Measurements from ENCODE around the gene GABRG3. TPM values are rescaled to one million over a fixed set of nuclear protein-coding genes. Genes with fewer than 3 reads are reported as not detected.

The GABRG3 gene
- total and polyA plus RNA-seq, 7 donors: under 0.01 to 0.28 (median 0.05) TPM; not detected in 3

GRCh38 chr15:27249760-27250109 is 278.8 kb downstream of the GABRG3 start:
- peaks cover 0 to 11% (median 0%) of the 10 kb centered on the region in 4 donors for H3K9me3 ChIP-seq
- 77% methylated on average over 3 of the region's 3 CpGs for WGBS, 2 donors
- H3K27me3 ChIP-seq: no peaks in the 10 kb centered on the region
- no peak for TF ChIP-seq CTCF (IDR thresholded peaks at IDR 0.05)
- no peak for TF ChIP-seq POLR2A (IDR thresholded peaks at IDR 0.05)
- TF ChIP-seq EP300 (IDR thresholded peaks at IDR 0.05): no peak
- no peaks in the 10 kb centered on the region for H3K4me1 ChIP-seq
- DNase-seq: no peak
- intact Hi-C loops (cut with DNase I): no loop called here
- no peaks in the 10 kb centered on the region for H3K36me3 ChIP-seq
- no peak overlapping the region for H3K27ac ChIP-seq
- H3K4me3 ChIP-seq: no peak overlapping the region

- TF ChIP-seq EP300 (IDR thresholded peaks at IDR 0.05): no peak
- no peak for TF ChIP-seq POLR2AphosphoS5 (IDR thresholded peaks at IDR 0.05)
- no peak for TF ChIP-seq POLR2A (IDR thresholded peaks at IDR 0.05)
- no peak for TF ChIP-seq CTCF (IDR thresholded peaks at IDR 0.05)
Observed at GRCh38 chr15:27250223-27250622, 279.2 kb downstream of the GABRG3 start.

GRCh38 chr15:27254055-27254454 is 283.1 kb downstream of the GABRG3 start:
- no peak for TF ChIP-seq POLR2AphosphoS5 (IDR thresholded peaks at IDR 0.05)
- no peak for TF ChIP-seq POLR2A (IDR thresholded peaks at IDR 0.05)
- TF ChIP-seq EP300 (IDR thresholded peaks at IDR 0.05): no peak
- no peak for TF ChIP-seq CTCF (IDR thresholded peaks at IDR 0.05)
- Histone ChIP-seq H3K9me3 (peaks cover 0 to 10% (median 0%) of the 10 kb centered on the region in 4 donors), H3K36me3 (no peaks in the 10 kb centered on the region), H3K27ac (no peak overlapping the region), H3K27me3 (no peaks in the 10 kb centered on the region), H3K4me3 (no peak overlapping the region), H3K4me1 (no peaks in the 10 kb centered on the region)
- DNase-seq: no peak
- intact Hi-C loops (cut with DNase I): no loop called here
- 70 to 71% methylated on average over 9 of the region's 9 CpGs for WGBS, 2 donors

More at GRCh38 chr15:27250223-27250622, 279.2 kb downstream of the GABRG3 start:
- no peaks in the 10 kb centered on the region for H3K4me1 ChIP-seq
- intact Hi-C loops (cut with DNase I): no loop called here
- no peaks in the 10 kb centered on the region for H3K36me3 ChIP-seq
- no peak overlapping the region for H3K4me3 ChIP-seq
- no peak for DNase-seq
- 79 to 81% methylated on average over 6 of the region's 6 CpGs for WGBS, 2 donors
- H3K27ac ChIP-seq: no peak overlapping the region
- no peaks in the 10 kb centered on the region for H3K27me3 ChIP-seq
- peaks cover 0 to 11% (median 0%) of the 10 kb centered on the region in 4 donors for H3K9me3 ChIP-seq

GRCh38 chr15:27254801-27255200 is 283.8 kb downstream of the GABRG3 start:
- intact Hi-C loops (cut with DNase I): no loop called here
- WGBS, 2 donors: 70 to 76% methylated on average over 3 of the region's 3 CpGs
- no peak for TF ChIP-seq CTCF (IDR thresholded peaks at IDR 0.05)
- TF ChIP-seq POLR2A (IDR thresholded peaks at IDR 0.05): no peak
- no peak for TF ChIP-seq EP300 (IDR thresholded peaks at IDR 0.05)
- TF ChIP-seq POLR2AphosphoS5 (IDR thresholded peaks at IDR 0.05): no peak
- Histone ChIP-seq H3K36me3 (no peaks in the 10 kb centered on the region), H3K4me3 (no peak overlapping the region), H3K27me3 (no peaks in the 10 kb centered on the region), H3K27ac (no peak overlapping the region), H3K4me1 (no peaks in the 10 kb centered on the region), H3K9me3 (peaks cover 0 to 10% (median 0%) of the 10 kb centered on the region in 4 donors)
- DNase-seq: no peak

- Histone ChIP-seq H3K27ac (no peak overlapping the region), H3K9me3 (peaks cover 0 to 6% (median 0%) of the 10 kb centered on the region in 4 donors), H3K4me3 (no peak overlapping the region), H3K4me1 (no peaks in the 10 kb centered on the region), H3K27me3 (no peaks in the 10 kb centered on the region), H3K36me3 (no peaks in the 10 kb centered on the region)
- TF ChIP-seq POLR2A (IDR thresholded peaks at IDR 0.05): no peak
- no peak for TF ChIP-seq POLR2AphosphoS5 (IDR thresholded peaks at IDR 0.05)
- no peak for TF ChIP-seq EP300 (IDR thresholded peaks at IDR 0.05)
- TF ChIP-seq CTCF (IDR thresholded peaks at IDR 0.05): no peak
- WGBS, 2 donors: 60 to 67% methylated on average over 5 of the region's 5 CpGs
- intact Hi-C loops (cut with DNase I): no loop called here
- no peak for DNase-seq
Observed at GRCh38 chr15:27256446-27256845, 285.5 kb downstream of the GABRG3 start.
